GM23338 (cell line): ENCODE results near the gene CAMTA1. TPM values are rescaled to one million over a fixed set of nuclear protein-coding genes. Genes with fewer than 3 reads are reported as not detected.

Experiments
- ATAC-seq: fragments of 200-7000 bp; cut with Tn5 transposase; 3 replicates; pipeline ENCODE4 v1.9.1; 2020
- DNase-seq: peaks from one replicate; pipeline ENCODE4 v3.0.0-alpha.2; 2015; ENCODE audit warnings: low spot score
- H2AFZ ChIP-seq: fragments of 200-600 bp; sonication (generic); 2 replicates; pipeline ENCODE4 v1.8.0; 2016; ENCODE audit warnings: antibody characterized with exemption, mild to moderate bottlenecking, moderate library complexity
- H3F3A ChIP-seq: fragments of 200-600 bp; sonication (generic); replicated peaks from 2 replicates; pipeline ENCODE4 v1.8.0; 2017; ENCODE audit warnings: antibody characterized with exemption, mixed run types, low read depth
- H3K27ac ChIP-seq: fragments of 200-600 bp; sonication (generic); 2 replicates; pipeline ENCODE4 v1.6.1; 2016; ENCODE audit warnings: low read depth
- H3K27me3 ChIP-seq: fragments of 200-600 bp; sonication (generic); 2 replicates; pipeline ENCODE4 v1.8.0; 2016; ENCODE audit warnings: mild to moderate bottlenecking, mixed run types, moderate library complexity; ENCODE audit not compliant: insufficient read depth
- H3K36me3 ChIP-seq: fragments of 200-600 bp; sonication (generic); 2 replicates; pipeline ENCODE4 v1.8.0; 2016; ENCODE audit warnings: mild to moderate bottlenecking; ENCODE audit not compliant: insufficient read depth
- H3K4me1 ChIP-seq: fragments of 200-600 bp; sonication (generic); 2 replicates; pipeline ENCODE4 v1.8.0; 2016; ENCODE audit warnings: mild to moderate bottlenecking, moderate library complexity; ENCODE audit not compliant: insufficient read depth
- H3K4me2 ChIP-seq: fragments of 200-600 bp; sonication (generic); 2 replicates; pipeline ENCODE4 v1.7.1; 2017; ENCODE audit warnings: mixed run types
- H3K4me3 ChIP-seq: fragments of 200-600 bp; sonication (generic); 2 replicates; pipeline ENCODE4 v1.6.1; 2016; ENCODE audit warnings: mixed run types
- H3K79me2 ChIP-seq: fragments of 200-600 bp; sonication (generic); replicated peaks from 2 replicates; pipeline ENCODE4 v1.8.0; 2017; ENCODE audit warnings: mild to moderate bottlenecking; ENCODE audit not compliant: insufficient read depth
- H3K9me2 ChIP-seq: fragments of 200-600 bp; sonication (generic); 2 replicates; pipeline ENCODE4 v1.8.0; 2017; ENCODE audit not compliant: insufficient read depth
- H4K20me1 ChIP-seq: fragments of 200-600 bp; sonication (generic); replicated peaks from 2 replicates; pipeline ENCODE4 v1.8.0; 2017; ENCODE audit warnings: mild to moderate bottlenecking; ENCODE audit not compliant: insufficient read depth
- H3K27ac Mint-ChIP-seq: 2 replicates; pipeline ENCODE4 v1.8.0; 2020; ENCODE audit warnings: inconsistent platforms, mild to moderate bottlenecking, moderate library complexity, mixed read lengths
- H3K27me3 Mint-ChIP-seq: 3 replicates; pipeline ENCODE4 v1.8.0; 2022; ENCODE audit warnings: low read depth, mild to moderate bottlenecking, moderate library complexity, mixed read lengths, inconsistent platforms; ENCODE audit not compliant: insufficient read depth, poor library complexity
- H3K36me3 Mint-ChIP-seq: 3 replicates; pipeline ENCODE4 v1.8.0; 2021; ENCODE audit warnings: low read depth, mild to moderate bottlenecking, inconsistent platforms, moderate library complexity, mixed read lengths
- H3K4me1 Mint-ChIP-seq: 3 replicates; pipeline ENCODE4 v1.8.0; 2020; ENCODE audit warnings: mild to moderate bottlenecking, inconsistent platforms, mixed read lengths
- H3K4me3 Mint-ChIP-seq: 3 replicates; pipeline ENCODE4 v1.8.0; 2021; ENCODE audit warnings: moderate library complexity, mild to moderate bottlenecking, inconsistent platforms, mixed read lengths
- H3K9me3 Mint-ChIP-seq: 3 replicates; pipeline ENCODE4 v1.8.0; 2020; ENCODE audit warnings: moderate library complexity, mild to moderate bottlenecking, inconsistent platforms, mixed read lengths
- CREB1 ChIP-seq: fragments of 250-450 bp; sonication (Bioruptor Pico); IDR thresholded peaks from 2 replicates; pipeline ENCODE4 v1.5.0; 2020; ENCODE audit warnings: low read depth, mild to moderate bottlenecking, moderate library complexity
- CTCF ChIP-seq, 2 experiments: fragments of 200-600 bp in 1 of 2; sonication (generic) in 1 of 2; conservative IDR thresholded peaks; 2 replicates each; pipeline versions ENCODE4 v1.5.1 to v1.6.1; 2016 to 2017; ENCODE audit warnings: antibody characterized with exemption in 2 of 2, low read depth in 2 of 2, mild to moderate bottlenecking in 2 of 2, moderate library complexity in 1 of 2
- ETS1 ChIP-seq: IDR thresholded peaks from 2 replicates; pipeline ENCODE4 v1.6.1; 2016; ENCODE audit warnings: antibody characterized with exemption
- EZH2 ChIP-seq: fragments of 200-600 bp; sonication (generic); IDR thresholded peaks from one replicate; pipeline ENCODE4 v1.8.0; 2017; ENCODE audit warnings: antibody characterized with exemption, mild to moderate bottlenecking, low read depth; ENCODE audit not compliant: unreplicated experiment
- EZH2phosphoT487 ChIP-seq: fragments of 200-600 bp; sonication (generic); IDR thresholded peaks from one replicate; pipeline ENCODE4 v1.8.1; 2018; ENCODE audit warnings: antibody characterized with exemption; ENCODE audit not compliant: unreplicated experiment
- JUNB ChIP-seq: IDR thresholded peaks from one replicate; pipeline ENCODE4 v1.6.1; 2016; ENCODE audit warnings: antibody characterized with exemption; ENCODE audit not compliant: unreplicated experiment
- NANOG ChIP-seq: IDR thresholded peaks from 2 replicates; pipeline ENCODE4 v1.6.1; 2016; ENCODE audit warnings: antibody characterized with exemption, borderline replicate concordance
- POLR2AphosphoS5 ChIP-seq: IDR thresholded peaks from 2 replicates; pipeline ENCODE4 v1.6.1; 2016; ENCODE audit warnings: antibody characterized with exemption, low read depth
- REST ChIP-seq: IDR thresholded peaks from one replicate; pipeline ENCODE4 v1.6.1; 2018; ENCODE audit warnings: antibody characterized with exemption; ENCODE audit not compliant: unreplicated experiment
- STAT1 ChIP-seq: IDR thresholded peaks from one replicate; pipeline ENCODE4 v1.6.1; 2016; ENCODE audit warnings: antibody characterized with exemption; ENCODE audit not compliant: unreplicated experiment
- ZNF114 ChIP-seq: fragments of 250-450 bp; sonication (Bioruptor Pico); IDR thresholded peaks from 2 replicates; pipeline ENCODE4 v1.5.0; 2020; ENCODE audit warnings: mild to moderate bottlenecking, moderate library complexity
- ZNF331 ChIP-seq: fragments of 250-450 bp; sonication (Bioruptor Pico); IDR thresholded peaks from 2 replicates; pipeline ENCODE4 v1.5.0; 2020; ENCODE audit warnings: low read depth, mild to moderate bottlenecking, moderate library complexity
- ZNF462 ChIP-seq: fragments of 250-450 bp; sonication (Bioruptor Pico); IDR thresholded peaks from 2 replicates; pipeline ENCODE4 v1.5.0; 2020; ENCODE audit warnings: mild to moderate bottlenecking, moderate library complexity
- polyA plus RNA-seq: library from polyadenylated mRNA; unstranded; fragments of >200 nt; fragmentation: Nextera tagmentation; extraction: Ambion mirVana; gene quantifications from 2 replicates; pipeline ENCODE4 v1.2.1, GENCODE V29; 2016
- total RNA-seq: library from RNA; depleted of rRNA; stranded (reverse); fragments of >200 nt; shearing (Covaris generic); gene quantifications from 2 replicates; pipeline ENCODE4 v1.2.3, GENCODE V29; 2014

Gene CAMTA1
- total and polyA plus RNA-seq, 2 experiments from 2014 or later: 115 to 519 TPM

- Histone ChIP-seq H3K4me1 (no peaks in the 10 kb centered on the region), H3F3A (no peaks in the 10 kb centered on the region), H2AFZ (no peak overlapping the region), H3K4me3 (no peak overlapping the region), H4K20me1 (no peaks in the 10 kb centered on the region), H3K9me2 (no peaks in the 10 kb centered on the region), H3K79me2 (no peaks in the 10 kb centered on the region), H3K27ac (no peak overlapping the region), H3K36me3 (no peaks in the 10 kb centered on the region), H3K4me2 (no peak overlapping the region), H3K27me3 (no peaks in the 10 kb centered on the region)
- TF ChIP-seq EZH2phosphoT487: no peak
- TF ChIP-seq EZH2: no peak
- TF ChIP-seq JUNB: no peak
- TF ChIP-seq CTCF (conservative IDR thresholded peaks at IDR 0.05; ENCODE audit: low read depth in 2 of 2): no peak
- no peak for TF ChIP-seq ZNF114 (CRISPR knock-in tag)
- no peak for TF ChIP-seq STAT1
- no peak for TF ChIP-seq ZNF331 (CRISPR knock-in tag)
- TF ChIP-seq POLR2AphosphoS5: no peak
- TF ChIP-seq CREB1 (CRISPR knock-in tag): no peak
- TF ChIP-seq NANOG: no peak
- TF ChIP-seq ETS1: no peak
- TF ChIP-seq ZNF462 (CRISPR knock-in tag): no peak
- TF ChIP-seq REST: no peak
- Mint-ChIP-seq H3K27ac (no peak overlapping the region), H3K27me3 (no peaks in the 10 kb centered on the region), H3K4me1 (peaks cover 4% of the 10 kb centered on the region; the same call in 1 of the 3 replicates), H3K9me3 (peaks cover 11% of the 10 kb centered on the region), H3K4me3 (no peak overlapping the region), H3K36me3 (peaks cover 6% of the 10 kb centered on the region; the same call in 2 of the 3 replicates)
- DNase-seq: no peak
- no peak for ATAC-seq
Observed at GRCh38 chr1:7264101-7264500, 478.8 kb downstream of the CAMTA1 start.
